AG04450 (cell line): ENCODE measurements around the gene CLDN7. TPM values are rescaled to one million over a fixed set of nuclear protein-coding genes. Genes with fewer than 3 reads are reported as not detected.

Experiments used
- CTCF ChIA-PET: fragments of 300-600, 350-600 bp; formaldehyde crosslinking; extraction: SDS; loops from one replicate; lab custom pipeline; 2022; ENCODE audit warnings: antibody characterized with exemption, inconsistent platforms; lab: Charles Lee
- POLR2A ChIA-PET: fragments of 350-600 bp; formaldehyde crosslinking; extraction: SDS; loops from one replicate; lab custom pipeline; 2021; ENCODE audit warnings: antibody characterized with exemption, inconsistent platforms; lab: Yijun Ruan, JAX
- DNase-seq: peaks from one replicate; pipeline ENCODE4 v3.0.0-alpha.2; 2011; ENCODE audit warnings: low read depth, low spot score
- H3K27ac ChIP-seq: one replicate; pipeline ENCODE4 v1.5.1; 2012; ENCODE audit warnings: low read depth, low read length, control low read depth
- H3K27me3 ChIP-seq: one replicate; pipeline ENCODE4 v1.6.0; 2012; ENCODE audit warnings: low read length; ENCODE audit not compliant: control insufficient read depth, insufficient read depth
- H3K4me3 ChIP-seq: 2 replicates; pipeline ENCODE4 v1.5.1; 2011; ENCODE audit warnings: mild to moderate bottlenecking, low read depth, low read length, control low read depth
- H3K9me3 ChIP-seq: 2 replicates; pipeline ENCODE4 v1.5.1; 2012; ENCODE audit warnings: low read length; ENCODE audit not compliant: control insufficient read depth, insufficient read depth
- CTCF ChIP-seq: IDR thresholded peaks from 2 replicates; pipeline ENCODE4 v1.5.1; 2011; ENCODE audit warnings: low read depth, low read length, control low read depth, inconsistent platforms
- polyA plus RNA-seq: library from polyadenylated mRNA; depleted of rRNA; stranded (reverse); fragments of >200 nt; gene quantifications from 2 replicates; pipeline ENCODE4 v1.2.3, GENCODE V29; 2011

The CLDN7 gene
- polyA plus RNA-seq, 1 experiment, result 0.84 TPM

DNA sequence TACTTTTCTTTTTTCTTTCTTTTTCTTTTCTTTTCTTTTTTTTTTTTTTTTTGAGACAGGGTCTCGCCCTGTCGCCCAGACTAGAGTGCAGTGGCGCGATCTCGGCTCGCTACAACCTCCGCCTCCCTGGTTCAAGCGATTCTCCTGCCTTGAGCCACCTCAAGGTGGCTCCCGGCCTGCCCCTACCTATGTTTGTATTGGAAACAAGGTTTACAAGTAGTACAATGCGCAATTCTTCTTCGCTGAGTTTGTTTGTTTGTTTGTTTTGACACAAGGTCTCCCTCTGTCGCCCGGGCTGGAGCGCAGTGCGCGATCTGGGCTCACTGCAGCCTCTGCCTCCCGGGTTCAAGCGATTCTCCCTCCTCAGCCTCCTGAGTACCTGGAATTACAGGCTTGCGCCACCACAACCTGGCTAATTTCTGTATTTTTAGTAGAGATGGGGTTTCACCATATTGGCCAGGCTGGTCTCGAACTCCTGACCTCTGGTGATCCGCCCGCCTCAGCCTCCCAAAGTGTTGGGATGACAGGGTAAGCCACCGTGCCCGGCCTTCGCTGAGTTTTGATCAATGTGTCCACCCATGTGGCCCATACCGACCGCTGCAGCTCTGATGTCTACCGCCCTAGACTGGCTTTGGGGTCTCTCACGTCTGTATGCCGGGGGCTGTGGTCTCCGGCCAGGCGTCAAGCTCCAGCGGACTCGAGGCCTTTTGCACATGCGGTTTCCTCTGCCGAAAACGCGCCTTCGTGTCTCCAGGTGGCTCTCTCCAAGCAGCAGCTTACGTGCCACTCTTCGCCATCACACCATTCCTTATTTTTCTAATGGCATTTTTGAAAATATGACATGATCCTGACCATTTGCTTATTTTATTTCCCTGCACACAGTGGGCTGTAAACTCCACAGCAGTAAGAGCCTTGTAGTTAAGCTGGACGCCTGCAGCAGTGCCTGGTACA lies 33.2 kb upstream of the CLDN7 start:
- peaks cover 36% of the 10 kb centered on the region for H3K27me3 ChIP-seq
- TF ChIP-seq CTCF, result no peak
- no peak overlapping the region for H3K27ac ChIP-seq
- POLR2A ChIA-PET, result interaction anchor here (0.7 to 1.8 kb wide), 3 partner anchors 52 to 250 kb away, joined by 3 to 8 read pairs (median 4); partner anchors contain the start of genes ACADVL and DLG4
- CTCF ChIA-PET, result interaction anchor here (1.1 to 3.6 kb wide), 10 partner anchors 10 to 294 kb away, joined by 3 to 65 read pairs (median 6); partner anchors contain the start of genes ACADVL, SLC2A4 and SOX15
- no peak overlapping the region for H3K4me3 ChIP-seq
- no peak for DNase-seq
- peaks cover 4% of the 10 kb centered on the region; the same call in 1 of the 2 replicates for H3K9me3 ChIP-seq

- CTCF ChIA-PET, result no interaction called here
- peak within 1 kb of the TSS; percentile 7; the same call in 1 of the 2 replicates for H3K4me3 ChIP-seq
- H3K9me3 ChIP-seq, result peaks cover 4% of the 10 kb centered on the region; the same call in 1 of the 2 replicates
- TF ChIP-seq CTCF, result no peak
- H3K27ac ChIP-seq, result no peak within 1 kb of the TSS
- DNase-seq, result no peak
- H3K27me3 ChIP-seq, result peaks cover 41% of the 10 kb centered on the region
- POLR2A ChIA-PET, result no interaction called here
Observed at GRCh38 chr17:7294614-7295153, 32.4 kb upstream of the CLDN7 start, which contains the start of gene YBX2. TSS of gene YBX2 (minus strand) at chr17:7294639. CDS start at chr17:7294500, 139 bp downstream.

DNA sequence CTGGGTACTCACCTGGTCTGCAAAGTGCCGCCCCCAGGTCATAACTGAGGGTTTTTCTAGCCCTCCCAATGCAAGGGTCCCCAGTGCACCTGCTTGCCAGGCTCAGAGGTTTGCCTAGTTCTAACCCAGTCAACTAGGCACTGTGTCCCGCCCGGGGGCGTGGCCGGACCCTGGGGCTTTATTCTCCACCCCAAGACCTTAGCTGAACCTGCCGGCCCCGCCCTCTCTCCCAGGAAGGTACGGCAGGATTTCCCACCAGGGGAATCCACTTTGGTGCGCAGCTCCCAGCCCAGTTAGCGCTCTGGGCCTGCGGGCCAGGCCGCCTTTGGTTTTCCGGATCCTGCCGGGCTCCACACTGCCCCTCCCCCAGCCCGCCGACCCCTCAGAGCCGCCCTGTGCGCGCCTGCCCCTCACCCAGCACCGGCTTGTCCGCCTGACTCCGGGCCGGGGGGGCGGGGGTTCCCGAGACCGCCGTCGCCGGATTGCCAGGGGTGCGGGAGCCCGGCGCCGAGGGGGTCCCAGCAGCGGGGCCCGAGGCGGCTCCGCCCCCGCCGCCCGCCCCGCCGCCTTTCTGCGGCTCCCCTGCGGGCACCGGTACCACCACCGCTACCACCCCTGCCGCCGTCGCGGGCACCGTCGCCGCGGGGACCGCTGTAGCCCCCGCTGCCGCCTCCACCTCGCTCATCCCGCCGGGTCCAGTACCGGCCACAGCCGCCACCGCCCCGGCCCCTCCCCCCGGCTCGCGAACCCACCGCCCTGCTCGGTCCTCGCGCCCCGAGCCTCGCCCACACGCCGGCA lies 31.7 kb upstream of the CLDN7 start:
- CTCF ChIA-PET, result no interaction called here
- no peak overlapping the region; the same call in 1 of the 2 replicates for H3K4me3 ChIP-seq
- no peak overlapping the region for H3K27ac ChIP-seq
- POLR2A ChIA-PET, result no interaction called here
- TF ChIP-seq CTCF, result no peak
- no peak for DNase-seq
- peaks cover 47% of the 10 kb centered on the region for H3K27me3 ChIP-seq
- peaks cover 4% of the 10 kb centered on the region; the same call in 1 of the 2 replicates for H3K9me3 ChIP-seq

DNA sequence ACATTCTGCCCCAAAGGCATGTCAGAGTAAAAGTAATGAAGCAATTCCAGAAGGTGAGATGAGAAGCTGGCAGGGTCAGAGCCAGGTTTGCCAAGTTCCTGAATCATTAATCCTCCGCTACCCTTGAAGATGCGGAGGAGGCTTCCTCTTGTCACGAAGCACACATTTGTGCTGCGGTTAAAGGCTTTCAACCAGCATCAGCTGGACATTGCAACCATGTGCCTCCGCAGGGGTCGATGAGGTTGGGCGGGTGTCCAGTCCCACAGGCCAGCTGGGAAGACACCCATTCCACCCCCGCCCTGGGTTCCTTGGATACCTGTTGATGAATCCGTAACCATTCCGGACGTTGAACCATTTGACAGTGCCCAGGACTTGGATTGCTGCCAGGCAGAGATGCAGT lies 30.9 kb upstream of the CLDN7 start:
- H3K27me3 ChIP-seq, result peaks cover 53% of the 10 kb centered on the region
- H3K27ac ChIP-seq, result no peak overlapping the region
- H3K9me3 ChIP-seq, result peaks cover 4% of the 10 kb centered on the region; the same call in 1 of the 2 replicates
- TF ChIP-seq CTCF, result no peak
- DNase-seq, result no peak
- H3K4me3 ChIP-seq, result no peak overlapping the region
- ChIA-PET POLR2A (no interaction called here), CTCF (interaction anchor here (0.7 kb wide), 1 partner anchor 11 kb away, joined by 3 read pairs; no protein-coding TSS in a partner anchor)
